Measurements from ENCODE around the gene TTYH2. TPM values are rescaled to one million over a fixed set of nuclear protein-coding genes. Genes with fewer than 3 reads are reported as not detected.
A peak's percentile ranks its signal among the peaks of the same experiment; 100 is the strongest.
"Not testable (repeated sequence)": the region's sequence is repeated elsewhere in the genome, so short reads cannot be mapped to it uniquely, and the experiment has no call there.

The TTYH2 gene, protein sequence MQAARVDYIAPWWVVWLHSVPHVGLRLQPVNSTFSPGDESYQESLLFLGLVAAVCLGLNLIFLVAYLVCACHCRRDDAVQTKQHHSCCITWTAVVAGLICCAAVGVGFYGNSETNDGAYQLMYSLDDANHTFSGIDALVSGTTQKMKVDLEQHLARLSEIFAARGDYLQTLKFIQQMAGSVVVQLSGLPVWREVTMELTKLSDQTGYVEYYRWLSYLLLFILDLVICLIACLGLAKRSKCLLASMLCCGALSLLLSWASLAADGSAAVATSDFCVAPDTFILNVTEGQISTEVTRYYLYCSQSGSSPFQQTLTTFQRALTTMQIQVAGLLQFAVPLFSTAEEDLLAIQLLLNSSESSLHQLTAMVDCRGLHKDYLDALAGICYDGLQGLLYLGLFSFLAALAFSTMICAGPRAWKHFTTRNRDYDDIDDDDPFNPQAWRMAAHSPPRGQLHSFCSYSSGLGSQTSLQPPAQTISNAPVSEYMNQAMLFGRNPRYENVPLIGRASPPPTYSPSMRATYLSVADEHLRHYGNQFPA
- 14.7 TPM for total RNA-seq

DNA sequence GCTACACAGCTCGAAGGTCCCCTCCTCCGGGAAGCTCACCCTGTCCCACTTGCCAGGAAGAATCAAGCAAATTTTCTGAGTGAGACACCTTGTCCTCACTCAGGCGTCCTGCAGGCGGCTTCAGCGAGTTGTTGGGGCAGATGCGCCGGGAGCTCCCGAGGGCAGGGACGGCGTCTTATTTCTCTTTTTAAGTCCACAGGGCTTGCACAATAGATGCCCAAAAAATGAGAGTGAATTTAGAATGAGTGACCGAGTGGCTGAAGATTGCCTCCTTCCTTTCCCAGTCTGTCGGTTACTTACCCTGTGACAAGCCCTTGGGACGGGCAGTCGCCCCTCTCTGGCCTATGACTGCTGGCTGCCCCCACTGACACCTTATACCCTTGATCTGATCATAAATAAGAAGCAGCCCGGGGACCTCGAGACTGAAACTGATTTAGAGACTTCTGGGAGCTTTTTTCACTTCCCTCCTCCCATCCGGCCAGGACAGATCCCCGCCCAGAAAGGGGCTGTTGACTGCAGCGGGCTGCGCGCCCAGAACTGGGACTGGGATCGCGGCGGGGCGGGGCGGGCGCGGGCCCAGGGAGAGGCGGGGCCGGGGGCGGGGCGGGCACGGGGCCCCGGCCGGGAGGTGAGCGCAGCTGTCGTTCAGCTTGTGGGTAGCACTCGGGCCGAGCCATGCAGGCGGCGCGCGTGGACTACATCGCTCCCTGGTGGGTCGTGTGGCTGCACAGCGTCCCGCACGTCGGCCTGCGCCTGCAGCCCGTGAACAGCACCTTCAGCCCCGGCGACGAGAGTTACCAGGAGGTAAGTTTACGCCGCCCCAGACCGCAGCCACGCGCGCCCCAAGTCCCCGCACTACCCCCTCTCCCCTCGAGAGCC lies at the start of gene TTYH2:
Gene TTYH2 (plus strand): TSS at position 659 of the 879 bp plus-strand sequence. CDS start 17 bp downstream, at position 676.
- peak; percentile 82 to 84 for DNase-seq (ENCODE audit: low spot score in 2 of 2)
- FAIRE-seq, result no peak

DNA sequence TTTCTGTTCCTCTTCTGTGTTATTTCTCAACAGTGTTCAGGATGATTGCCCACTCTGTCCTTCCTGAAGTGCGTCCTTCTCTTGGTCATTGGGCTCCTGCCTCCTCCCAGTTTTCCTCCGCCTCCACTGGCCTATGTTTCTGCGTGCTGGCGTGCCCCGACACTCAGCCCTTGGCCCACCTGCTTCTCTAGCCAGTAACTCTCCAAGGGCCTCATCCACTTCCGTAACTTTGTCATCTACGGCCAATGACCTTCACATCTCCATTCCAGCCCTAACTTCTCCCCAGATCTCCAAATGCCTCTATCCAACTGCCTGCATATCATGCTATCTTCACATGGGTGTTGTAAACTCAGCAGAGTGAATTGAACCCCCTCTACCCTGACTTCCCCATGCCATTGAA lies 49.5 kb upstream of the TTYH2 start:
- FAIRE-seq, result no peak
- DNase-seq (ENCODE audit: low spot score in 2 of 2), result no peak

DNA sequence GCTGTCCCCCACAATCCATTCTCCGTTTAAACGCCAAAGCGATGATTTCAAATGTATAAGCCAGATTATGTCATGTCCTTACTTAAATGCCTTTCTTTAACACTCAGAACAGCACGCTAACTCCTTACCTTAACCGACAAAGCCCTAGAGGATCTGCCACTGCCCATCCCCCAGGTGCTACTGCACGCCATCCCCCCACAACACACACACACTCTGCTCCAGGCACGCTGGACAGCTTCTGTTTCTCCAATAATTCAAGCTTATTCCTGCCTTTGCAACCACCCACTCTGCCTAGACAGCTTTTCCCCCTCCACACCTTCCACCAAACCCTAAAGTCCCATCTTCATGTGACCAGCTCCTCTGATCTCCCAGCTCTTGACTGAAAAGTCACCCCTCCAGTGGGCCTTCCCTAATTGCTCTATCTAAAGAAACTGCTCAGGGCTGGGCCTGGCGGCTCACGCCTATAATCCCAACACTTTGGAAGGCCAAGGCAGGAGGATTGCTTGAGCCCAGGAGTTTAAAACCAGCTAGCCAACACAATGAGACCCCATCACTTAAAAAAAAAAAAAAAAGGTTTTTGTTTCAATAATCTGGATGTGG lies 48.8 kb upstream of the TTYH2 start:
- no peak for DNase-seq (ENCODE audit: low spot score in 2 of 2)
- FAIRE-seq, result no peak

DNA sequence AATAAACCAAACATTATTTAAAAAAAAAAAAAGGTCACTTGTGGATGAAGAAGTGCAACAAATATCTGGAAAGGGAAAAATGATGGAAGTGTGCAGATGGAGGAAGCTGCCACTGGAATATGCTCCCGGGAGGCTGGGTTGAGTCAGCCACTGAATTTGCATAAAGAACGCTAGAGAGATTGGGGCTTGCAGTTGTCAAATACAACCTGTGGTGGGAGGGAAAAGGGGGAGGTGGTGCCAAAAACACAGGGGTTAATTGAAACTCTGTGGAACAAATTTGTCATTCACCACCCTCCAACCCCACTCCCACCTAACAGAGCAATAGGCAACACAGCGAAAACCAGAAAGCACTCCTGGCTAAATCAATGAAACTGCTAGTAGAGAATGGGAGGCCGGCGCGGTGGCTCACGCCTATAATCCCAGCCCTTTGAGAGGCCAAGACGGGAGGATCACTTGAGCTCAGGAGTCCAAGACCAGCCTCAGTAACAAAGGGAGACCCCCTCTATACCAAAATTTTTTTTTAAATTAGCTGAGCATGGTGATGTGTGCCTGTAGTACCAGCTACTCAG lies 47.5 kb upstream of the TTYH2 start:
- DNase-seq (ENCODE audit: low spot score in 2 of 2) (no peak), FAIRE-seq (no peak)

DNA sequence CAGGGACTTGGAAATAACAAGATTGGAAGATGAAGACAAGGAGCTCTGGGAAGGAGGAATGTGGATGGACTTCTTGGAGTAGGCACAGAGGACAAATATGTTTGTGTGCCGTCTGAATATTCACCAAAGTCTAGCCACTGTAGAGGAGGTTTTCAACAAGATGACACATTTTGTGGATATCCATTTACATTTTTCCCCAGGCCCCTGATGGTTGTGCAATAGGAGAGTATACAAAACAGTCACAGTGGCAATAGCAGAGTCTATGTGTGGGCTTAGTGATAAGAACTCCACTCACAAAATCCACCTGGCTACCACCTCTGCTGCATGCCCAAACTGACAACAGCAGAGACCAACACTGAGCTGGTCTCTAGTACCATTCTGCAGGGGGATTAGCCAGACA lies 42.4 kb upstream of the TTYH2 start:
- no peak for FAIRE-seq
- no peak for DNase-seq (ENCODE audit: low spot score in 2 of 2)

DNA sequence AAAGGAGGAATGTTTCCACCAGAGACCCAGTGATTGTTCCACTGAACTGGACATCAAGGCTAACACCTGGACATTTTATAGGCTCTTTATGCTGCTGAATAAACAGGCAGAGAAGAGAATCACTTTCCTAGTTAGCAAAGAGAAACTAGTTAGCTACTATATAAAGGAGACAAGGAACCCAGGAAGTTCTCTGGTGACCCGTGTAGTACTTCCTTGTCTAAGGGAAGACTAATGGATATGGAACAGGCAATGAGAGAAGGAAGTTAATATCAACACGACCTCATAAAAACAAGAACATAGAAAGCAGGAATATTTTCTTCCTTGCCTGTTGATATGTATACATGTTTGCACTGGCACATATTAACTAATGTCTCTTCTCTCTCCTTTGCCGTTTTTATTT lies 40.7 kb upstream of the TTYH2 start:
- DNase-seq (ENCODE audit: low spot score in 2 of 2) (no peak), FAIRE-seq (no peak)

DNA sequence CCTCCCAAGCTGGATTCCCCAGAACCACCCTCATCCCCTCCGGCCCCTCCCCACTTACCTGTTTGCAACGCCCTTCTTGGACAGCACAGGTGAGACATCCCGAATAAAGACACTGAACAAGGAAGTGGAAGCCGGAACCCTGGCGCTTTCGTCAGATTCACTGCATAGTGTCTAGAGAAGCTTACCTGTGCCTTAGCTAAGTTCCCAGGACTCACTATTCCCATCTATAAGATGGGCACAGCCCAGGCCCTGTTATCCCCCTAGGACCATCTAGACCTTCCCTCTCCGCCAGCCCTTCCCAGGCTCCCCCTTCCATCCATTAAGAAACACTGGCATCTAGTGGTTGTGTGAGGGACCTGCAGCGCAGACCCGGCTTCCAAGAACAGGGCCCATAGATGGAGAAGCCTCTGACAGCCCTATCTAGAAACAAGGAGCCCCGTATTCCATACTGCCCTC lies 36.8 kb upstream of the TTYH2 start:
- DNase-seq (ENCODE audit: low spot score in 2 of 2) (peak in 1 of 2 donors; percentile 66), FAIRE-seq (no peak)

DNA sequence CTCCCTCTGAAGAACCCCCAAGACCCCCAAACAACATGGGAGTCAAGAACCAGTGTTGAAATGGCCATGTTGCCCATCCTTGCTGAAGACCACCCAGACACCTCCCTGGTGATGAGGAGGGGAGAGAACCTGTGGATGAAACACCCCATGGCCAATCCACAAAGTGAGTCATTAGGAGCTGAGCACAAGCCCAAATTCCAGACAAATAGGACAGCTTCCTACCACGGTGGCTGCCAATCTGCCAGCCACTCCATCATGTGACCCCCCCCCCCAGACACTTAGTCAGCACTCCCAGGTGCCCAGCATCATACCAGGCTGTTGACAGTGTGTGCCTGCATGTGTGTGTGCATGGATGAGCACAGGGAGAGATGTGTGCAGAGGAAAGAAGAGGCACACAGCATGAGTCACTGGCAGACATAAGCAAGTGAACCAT lies 36.3 kb upstream of the TTYH2 start:
- no peak for DNase-seq (ENCODE audit: low spot score in 2 of 2)
- no peak for FAIRE-seq

DNA sequence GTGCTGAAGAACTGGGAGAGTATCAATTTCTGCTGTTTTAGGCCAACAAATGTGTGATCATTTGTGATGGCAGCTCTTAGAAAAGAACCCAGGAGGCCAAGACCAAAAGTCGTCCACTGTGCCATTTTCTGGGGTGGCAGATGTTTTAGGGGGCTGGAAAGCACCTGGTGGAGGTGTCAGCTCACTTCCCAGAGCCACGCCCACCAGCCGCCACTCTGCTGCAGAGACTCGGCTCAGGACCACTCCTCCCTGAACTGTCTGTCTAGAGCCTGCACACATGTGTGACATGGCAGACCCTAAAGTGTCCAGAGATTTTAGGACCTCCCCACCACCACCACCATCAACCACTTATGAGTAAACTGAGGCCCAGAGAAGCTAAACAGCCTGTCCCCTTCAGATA lies 33.8 kb upstream of the TTYH2 start:
- FAIRE-seq (no peak), DNase-seq (ENCODE audit: low spot score in 2 of 2) (no peak)

DNA sequence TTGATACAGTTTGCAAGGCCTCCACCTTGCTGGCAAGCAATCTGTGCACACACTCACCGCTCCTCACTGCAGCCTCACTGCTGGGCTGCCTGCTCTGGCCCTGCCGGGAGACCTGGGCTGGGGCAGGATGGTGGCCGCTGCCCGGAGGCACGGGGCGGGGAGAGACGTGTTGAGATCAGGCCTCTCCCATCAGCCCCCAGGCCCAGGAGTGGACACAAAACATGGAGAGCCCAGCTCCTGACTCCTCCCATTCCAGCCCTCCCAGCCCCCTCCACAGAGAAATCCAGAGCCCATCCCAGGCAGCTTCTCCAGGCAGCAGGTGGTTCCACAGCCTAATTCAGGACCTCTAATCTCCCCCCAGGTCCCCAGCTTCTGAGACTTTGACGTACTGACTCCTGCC lies 33.0 kb upstream of the TTYH2 start:
- no peak for FAIRE-seq
- DNase-seq (ENCODE audit: low spot score in 2 of 2), result no peak

DNA sequence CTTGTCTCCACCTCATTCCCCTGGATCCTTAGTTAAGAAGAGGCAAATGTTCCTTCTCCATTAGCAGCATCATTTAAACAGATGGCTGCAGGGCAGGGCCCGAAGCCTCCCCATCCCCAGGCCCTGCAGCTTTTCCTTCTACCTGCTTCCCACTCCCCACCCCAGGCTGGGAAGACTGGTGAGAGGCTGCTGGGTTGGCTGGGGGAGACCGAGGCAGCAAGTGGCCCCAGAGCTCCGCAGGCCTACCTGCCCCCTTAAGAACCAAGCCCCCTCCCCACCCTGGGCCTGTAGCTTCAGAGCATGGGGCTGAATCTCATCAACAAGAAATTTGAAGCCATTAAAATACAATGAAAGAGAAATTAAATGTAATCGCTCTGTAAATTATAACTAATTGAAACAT lies 32.0 kb upstream of the TTYH2 start:
- FAIRE-seq (no peak), DNase-seq (ENCODE audit: low spot score in 2 of 2) (no peak)

DNA sequence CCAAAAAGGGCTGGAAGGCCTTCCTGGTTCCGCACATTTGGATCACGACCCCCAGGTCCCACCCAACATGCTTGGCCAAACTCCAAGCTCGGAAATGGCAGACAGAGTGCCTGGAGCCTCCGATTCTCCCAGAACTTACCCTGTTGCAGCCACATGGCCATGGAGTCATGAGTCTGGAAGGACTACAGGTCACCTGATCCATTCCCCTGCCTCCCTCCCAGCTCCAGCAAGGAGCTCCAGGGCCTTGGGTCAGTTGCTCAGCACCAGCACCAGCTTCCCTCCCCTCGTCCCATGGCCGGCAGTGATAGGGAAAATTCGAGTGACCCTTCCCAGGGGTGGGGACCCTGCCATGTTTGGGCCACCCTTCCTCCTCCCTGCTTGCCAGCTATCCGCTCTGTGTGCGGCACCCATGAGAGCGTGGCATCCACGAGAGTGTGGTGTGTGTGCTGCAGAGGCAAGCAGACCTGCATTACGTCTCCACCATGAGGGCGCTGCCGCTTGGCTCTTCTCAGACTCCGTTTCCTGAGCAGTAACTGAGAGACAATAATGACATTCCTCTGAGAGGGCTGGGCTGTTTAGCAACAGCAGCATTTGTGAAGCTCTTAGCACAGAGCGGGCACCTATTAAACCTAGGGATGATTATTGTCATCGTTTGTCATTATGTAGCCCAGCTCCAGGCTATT lies 31.2 kb upstream of the TTYH2 start:
- no peak for DNase-seq (ENCODE audit: low spot score in 2 of 2)
- FAIRE-seq, result no peak

DNA sequence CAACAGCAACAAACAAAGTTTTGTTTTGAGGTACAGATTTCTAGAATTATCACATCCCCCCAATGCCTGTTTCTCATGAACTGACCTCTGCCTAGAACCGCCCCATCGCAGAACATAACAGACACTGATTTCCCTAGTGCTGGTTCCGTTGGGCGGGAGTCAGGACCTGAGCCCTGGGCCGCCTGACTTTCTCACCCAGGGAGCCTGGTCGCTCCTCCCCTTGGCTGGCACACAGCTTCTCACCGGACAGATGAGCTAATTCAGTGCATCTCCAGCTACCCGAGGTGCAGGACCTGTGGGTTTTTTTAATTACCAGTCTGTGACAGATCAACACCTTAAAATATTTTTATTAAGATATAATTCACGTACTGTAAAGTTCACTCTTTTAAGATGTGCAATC lies 30.0 kb upstream of the TTYH2 start:
- FAIRE-seq, result no peak

DNA sequence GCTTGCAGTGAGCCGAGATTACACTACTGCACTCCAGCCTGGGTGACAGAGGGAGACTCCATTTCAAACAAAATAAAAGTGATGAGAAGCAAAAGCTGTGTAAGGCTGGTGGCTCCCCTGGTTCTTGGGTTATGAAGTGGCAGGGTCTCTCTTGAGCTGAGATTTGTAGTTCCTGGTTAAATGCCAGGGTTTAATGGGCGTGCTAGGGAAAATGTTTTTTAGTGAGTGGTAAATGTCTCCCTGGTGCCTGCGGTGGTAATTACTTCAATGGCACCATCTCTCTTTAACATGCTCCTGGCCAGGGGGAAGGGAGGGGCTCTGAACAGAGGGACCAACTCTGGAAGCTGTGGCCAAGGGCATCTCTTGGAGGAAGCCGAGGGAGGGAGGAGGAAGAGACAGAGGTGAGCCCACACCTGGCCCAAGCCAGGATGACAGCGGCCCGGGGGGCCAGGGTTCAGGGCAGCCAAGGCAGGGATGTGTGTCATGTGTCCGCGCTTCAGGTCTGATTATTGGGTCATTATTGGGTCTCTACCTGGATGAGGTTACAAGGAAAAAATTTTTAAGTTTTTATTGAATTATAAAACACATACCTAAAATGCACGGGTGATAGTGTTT lies 27.7 kb upstream of the TTYH2 start:
- FAIRE-seq (no peak), DNase-seq (ENCODE audit: low spot score in 2 of 2) (no peak)

More for the DNA sequence above, 30.0 kb upstream of the TTYH2 start:
- DNase-seq (ENCODE audit: low spot score in 2 of 2), result no peak

DNA sequence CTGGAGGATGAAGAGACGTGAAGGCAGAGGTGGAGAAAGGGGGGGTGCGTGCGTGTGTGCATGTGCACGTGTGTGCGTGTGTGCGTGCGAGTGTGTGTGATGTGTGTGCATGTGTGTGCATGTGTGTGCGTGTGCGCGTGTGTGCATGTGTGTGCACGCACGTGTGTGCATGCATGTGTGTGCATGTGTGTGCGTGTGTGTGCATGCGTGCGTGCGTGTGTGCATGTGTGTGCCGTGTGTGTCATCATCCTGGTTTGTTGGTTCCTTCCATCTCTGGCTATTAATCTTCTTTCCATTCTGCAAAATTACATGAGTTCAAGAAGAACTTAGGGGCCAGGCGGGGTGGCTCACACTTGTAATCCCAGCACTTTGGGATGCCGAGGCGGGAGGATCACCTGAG lies 26.9 kb upstream of the TTYH2 start:
- FAIRE-seq (no peak), DNase-seq (ENCODE audit: low spot score in 2 of 2) (no peak)

DNA sequence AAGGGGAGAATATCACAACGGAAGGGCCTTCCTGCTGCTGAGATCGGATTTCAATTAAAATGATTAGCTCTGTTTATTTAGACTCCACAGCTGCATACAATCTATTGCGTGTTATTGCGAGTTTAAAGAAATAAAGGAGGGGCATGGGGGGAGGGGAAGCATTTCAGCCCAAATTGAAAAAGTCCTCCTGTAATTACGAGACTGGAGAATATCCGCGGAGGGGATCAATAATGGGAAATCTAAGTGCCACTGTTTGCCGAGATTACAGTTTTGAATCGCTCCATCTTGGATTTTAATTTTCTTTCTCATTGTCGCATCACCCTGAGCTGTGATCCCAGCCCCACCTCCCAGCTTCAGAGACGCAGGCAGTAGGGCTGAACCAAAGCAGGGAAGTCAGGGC lies 25.6 kb upstream of the TTYH2 start:
- FAIRE-seq (no peak), DNase-seq (ENCODE audit: low spot score in 2 of 2) (no peak)

DNA sequence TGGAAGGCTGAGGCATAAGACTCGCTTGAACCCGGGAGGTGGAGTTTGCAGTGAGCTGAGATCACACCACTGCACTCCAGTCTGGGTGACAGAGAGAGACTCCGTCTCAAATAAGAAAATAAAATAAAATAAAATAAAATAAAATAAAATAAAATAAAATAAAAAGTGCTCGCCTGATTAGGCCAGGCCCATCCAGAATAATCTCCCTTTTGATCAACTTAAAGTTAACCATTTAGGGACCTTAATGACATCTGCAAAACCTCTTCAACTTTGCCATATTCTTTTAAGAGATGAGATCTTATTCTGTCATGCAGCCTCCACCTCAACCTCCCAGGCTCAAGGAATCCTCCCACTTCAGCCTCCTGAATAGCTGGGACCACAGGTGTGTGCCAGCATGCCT lies 24.7 kb upstream of the TTYH2 start:
- DNase-seq (ENCODE audit: low spot score in 2 of 2), result not testable (repeated sequence)

DNA sequence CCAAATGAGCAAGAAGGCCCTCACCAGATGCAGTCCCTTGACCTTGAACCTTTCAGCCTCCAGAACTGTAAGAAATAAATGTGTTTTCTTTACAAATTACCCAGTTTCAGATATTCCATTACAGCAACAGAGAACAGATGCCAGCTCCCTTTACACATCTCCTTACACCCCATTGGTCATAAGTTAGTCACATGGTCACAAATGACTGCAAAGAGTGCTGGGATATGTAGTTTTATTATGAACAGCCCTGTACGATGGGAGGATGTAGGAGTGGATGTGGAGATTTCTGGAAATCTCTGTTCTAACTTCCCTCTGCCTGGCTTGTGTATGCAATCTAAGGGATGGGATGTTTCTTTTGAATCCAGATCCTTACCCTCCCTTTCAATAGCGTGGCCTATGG lies 23.2 kb upstream of the TTYH2 start:
- DNase-seq (ENCODE audit: low spot score in 2 of 2), result peak in 1 of 2 donors; percentile 64
- FAIRE-seq, result no peak

More for the DNA sequence above, 24.7 kb upstream of the TTYH2 start:
- FAIRE-seq, result not testable (repeated sequence)

DNA sequence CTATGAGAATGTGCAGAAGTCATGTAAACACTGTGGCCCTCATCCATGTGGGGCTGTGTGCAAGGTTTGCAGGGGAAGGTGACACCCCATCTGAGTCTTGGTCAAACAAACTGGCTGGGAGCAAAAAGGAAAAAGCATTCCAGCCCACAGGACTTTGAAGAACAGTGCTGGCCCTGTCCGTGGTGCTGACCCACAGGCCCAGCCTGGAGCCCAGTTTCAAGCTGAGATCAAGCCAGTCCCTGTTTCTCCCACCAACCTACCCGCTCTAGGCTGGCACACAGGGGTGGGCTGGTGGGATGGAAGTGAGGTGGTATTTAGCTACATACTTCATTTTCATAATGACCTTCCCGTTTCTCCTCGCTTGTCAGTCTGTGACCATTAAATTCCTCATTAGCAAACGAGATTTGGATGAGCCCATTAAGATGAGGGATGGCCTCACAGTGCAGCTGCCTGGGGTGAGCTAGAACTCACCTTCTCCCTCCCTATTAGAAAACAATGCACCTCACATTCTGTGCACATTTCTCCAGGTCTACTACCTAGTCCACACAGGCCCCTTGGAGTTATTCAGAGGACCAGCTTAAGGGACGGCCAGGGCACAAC lies 22.5 kb upstream of the TTYH2 start:
- no peak for DNase-seq (ENCODE audit: low spot score in 2 of 2)
- no peak for FAIRE-seq

Data from frontal cortex (tissue), 4 donors.